IPS-20b (cell line): ENCODE results near the gene PGAP3.
A peak's percentile ranks its signal among the peaks of the same experiment; 100 is the strongest.

Experiments used
- H3K27ac ChIP-seq: one replicate; pipeline ENCODE4 v1.5.1; 2013; ENCODE audit warnings: low read length
- H3K27me3 ChIP-seq: 2 replicates; pipeline ENCODE4 v1.6.1; 2013; ENCODE audit warnings: mild to moderate bottlenecking, low read length, inconsistent platforms; ENCODE audit not compliant: insufficient read depth
- H3K36me3 ChIP-seq: 2 replicates; pipeline ENCODE4 v1.6.1; 2013; ENCODE audit warnings: low read depth, mild to moderate bottlenecking, inconsistent platforms, low read length, moderate library complexity; ENCODE audit not compliant: insufficient read depth
- H3K4me1 ChIP-seq: 2 replicates; pipeline ENCODE4 v1.6.1; 2013; ENCODE audit warnings: mild to moderate bottlenecking, control low read depth, inconsistent platforms, low read length, moderate library complexity; ENCODE audit not compliant: insufficient read depth
- H3K4me3 ChIP-seq: 2 replicates; pipeline ENCODE4 v1.5.1; 2013; ENCODE audit warnings: mild to moderate bottlenecking, low read length, inconsistent platforms
- H3K9ac ChIP-seq: 2 replicates; pipeline ENCODE4 v1.6.1; 2013; ENCODE audit warnings: low read depth, mild to moderate bottlenecking, inconsistent platforms, low read length, moderate library complexity
- H3K9me3 ChIP-seq: 2 replicates; pipeline ENCODE4 v1.6.1; 2013; ENCODE audit warnings: mild to moderate bottlenecking, low read depth, low read length, inconsistent platforms; ENCODE audit not compliant: insufficient read depth

The PGAP3 gene

DNA sequence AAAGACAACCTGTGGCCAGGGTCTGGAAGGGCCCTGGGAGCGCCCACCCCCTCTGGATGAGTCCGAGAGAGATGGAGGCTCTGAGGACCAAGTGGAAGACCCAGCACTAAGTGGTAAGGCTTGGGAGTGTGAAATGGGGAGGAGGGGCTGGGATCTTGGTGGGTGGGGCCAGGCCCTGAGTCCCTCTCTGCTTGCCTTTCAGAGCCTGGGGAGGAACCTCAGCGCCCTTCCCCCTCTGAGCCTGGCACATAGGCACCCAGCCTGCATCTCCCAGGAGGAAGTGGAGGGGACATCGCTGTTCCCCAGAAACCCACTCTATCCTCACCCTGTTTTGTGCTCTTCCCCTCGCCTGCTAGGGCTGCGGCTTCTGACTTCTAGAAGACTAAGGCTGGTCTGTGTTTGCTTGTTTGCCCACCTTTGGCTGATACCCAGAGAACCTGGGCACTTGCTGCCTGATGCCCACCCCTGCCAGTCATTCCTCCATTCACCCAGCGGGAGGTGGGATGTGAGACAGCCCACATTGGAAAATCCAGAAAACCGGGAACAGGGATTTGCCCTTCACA is 52.2 kb downstream of the PGAP3 start:
- Histone ChIP-seq H3K27me3 (no peaks in the 10 kb centered on the region), H3K9me3 (no peaks in the 10 kb centered on the region), H3K36me3 (no peaks in the 10 kb centered on the region), H3K27ac (no peak overlapping the region), H3K9ac (no peak overlapping the region), H3K4me1 (peaks cover 36% of the 10 kb centered on the region; the same call in 1 of the 2 replicates), H3K4me3 (no peak overlapping the region)

DNA sequence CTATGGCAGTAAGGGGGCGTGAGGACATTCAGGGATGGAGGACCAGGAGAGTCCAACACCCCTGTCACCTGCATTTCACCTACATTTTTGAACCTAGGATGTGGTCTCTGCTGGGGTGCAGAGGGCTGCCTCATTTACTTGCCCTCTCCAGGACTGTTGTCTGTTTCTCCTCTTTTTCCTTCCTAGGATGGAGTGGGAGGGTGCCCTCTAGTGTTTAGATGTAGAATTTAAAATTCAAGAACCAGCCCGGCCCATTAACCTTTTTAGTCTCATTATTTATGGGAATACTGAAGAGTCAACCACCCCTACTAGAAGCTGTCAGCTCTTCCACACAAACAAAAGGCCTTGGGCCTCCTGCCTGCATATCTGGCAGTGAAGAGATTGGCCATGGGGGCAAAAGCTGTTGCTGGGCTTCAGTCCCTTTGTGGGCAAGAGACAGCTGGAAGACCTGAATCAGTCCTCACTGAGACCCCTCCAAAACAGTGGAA is 53.4 kb downstream of the PGAP3 start:
- H3K4me3 ChIP-seq = no peak overlapping the region
- no peak overlapping the region for H3K27ac ChIP-seq
- no peak overlapping the region for H3K9ac ChIP-seq
- H3K9me3 ChIP-seq = no peaks in the 10 kb centered on the region
- no peaks in the 10 kb centered on the region for H3K36me3 ChIP-seq
- peaks cover 31% of the 10 kb centered on the region; the same call in 1 of the 2 replicates for H3K4me1 ChIP-seq
- peaks cover 3% of the 10 kb centered on the region; the same call in 1 of the 2 replicates for H3K27me3 ChIP-seq

DNA sequence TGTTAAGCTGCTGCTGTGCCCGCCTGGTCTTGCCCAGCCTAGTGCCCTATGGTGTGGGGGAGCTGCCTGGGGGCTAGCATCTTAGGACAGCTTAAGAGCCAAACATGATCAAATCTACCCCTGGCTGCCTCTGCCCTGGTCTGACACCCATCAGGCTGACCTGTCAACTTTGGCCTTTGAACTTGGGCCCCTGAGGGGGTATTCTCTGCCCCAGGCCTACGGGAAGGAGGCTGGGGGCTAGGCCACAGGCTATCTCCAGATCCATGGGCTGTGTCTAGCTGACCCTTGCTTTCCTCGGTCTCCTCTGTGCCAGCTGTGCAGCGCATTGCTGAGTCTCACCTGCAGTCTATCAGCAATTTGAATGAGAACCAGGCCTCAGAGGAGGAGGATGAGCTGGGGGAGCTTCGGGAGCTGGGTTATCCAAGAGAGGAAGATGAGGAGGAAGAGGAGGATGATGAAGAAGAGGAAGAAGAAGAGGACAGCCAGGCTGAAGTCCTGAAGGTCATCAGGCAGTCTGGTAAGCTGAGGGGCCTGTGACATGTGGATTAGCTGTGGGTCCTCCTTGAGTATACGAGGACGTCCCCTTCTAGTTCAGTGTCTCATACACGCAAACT is 54.2 kb downstream of the PGAP3 start:
- Histone ChIP-seq H3K27me3 (peaks cover 11% of the 10 kb centered on the region), H3K9me3 (no peaks in the 10 kb centered on the region), H3K9ac (no peak overlapping the region), H3K27ac (no peak overlapping the region), H3K36me3 (no peaks in the 10 kb centered on the region), H3K4me1 (peaks cover 35% of the 10 kb centered on the region; the same call in 1 of the 2 replicates), H3K4me3 (no peak overlapping the region)

- Histone ChIP-seq H3K4me3 (no peak overlapping the region), H3K9ac (peak overlapping the region; percentile 13; the same call in 1 of the 2 replicates), H3K36me3 (no peaks in the 10 kb centered on the region), H3K27me3 (peaks cover 24% of the 10 kb centered on the region), H3K27ac (no peak overlapping the region), H3K4me1 (peaks cover 43% of the 10 kb centered on the region; the same call in 1 of the 2 replicates), H3K9me3 (no peaks in the 10 kb centered on the region)
These were observed 55.5 kb downstream of the PGAP3 start for GRCh38 chr17:39632153-39632941.

- Histone ChIP-seq H3K36me3 (no peaks in the 10 kb centered on the region), H3K4me1 (peaks cover 39% of the 10 kb centered on the region; the same call in 1 of the 2 replicates), H3K4me3 (peak overlapping the region; percentile 3; the same call in 1 of the 2 replicates), H3K27me3 (peaks cover 34% of the 10 kb centered on the region), H3K9ac (peak overlapping the region; percentile 13; the same call in 1 of the 2 replicates), H3K27ac (no peak overlapping the region), H3K9me3 (no peaks in the 10 kb centered on the region)
These were observed 56.5 kb downstream of the PGAP3 start for GRCh38 chr17:39631403-39631802.

DNA sequence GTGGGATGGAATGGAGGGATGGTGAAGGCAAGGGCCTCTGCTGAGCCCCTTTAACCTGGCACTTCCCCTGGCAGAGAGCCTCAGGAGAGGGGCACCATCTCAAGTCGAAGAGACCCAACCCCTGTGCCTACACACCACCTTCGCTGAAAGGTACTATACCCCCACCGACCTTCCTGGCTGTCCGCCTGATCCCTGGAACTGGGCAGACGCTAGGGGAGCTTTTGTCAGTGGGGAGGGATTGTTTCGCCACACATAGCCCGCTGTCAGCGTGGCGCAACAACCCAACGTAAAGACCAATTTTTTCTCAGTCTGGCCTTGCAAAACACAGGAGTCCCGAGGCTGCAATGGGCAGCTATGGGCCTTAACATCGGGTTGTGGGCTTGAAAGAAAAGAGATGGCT is 58.0 kb downstream of the PGAP3 start:
- Histone ChIP-seq H3K4me1 (peaks cover 36% of the 10 kb centered on the region; the same call in 1 of the 2 replicates), H3K27me3 (peaks cover 49% of the 10 kb centered on the region), H3K9me3 (no peaks in the 10 kb centered on the region), H3K27ac (no peak overlapping the region), H3K4me3 (no peak overlapping the region), H3K9ac (no peak overlapping the region), H3K36me3 (no peaks in the 10 kb centered on the region)

- Histone ChIP-seq H3K4me1 (peaks cover 36% of the 10 kb centered on the region; the same call in 1 of the 2 replicates), H3K9me3 (no peaks in the 10 kb centered on the region), H3K27ac (no peak overlapping the region)
These were observed 58.4 kb downstream of the PGAP3 start for GRCh38 chr17:39629494-39629880.

GRCh38 chr17:39628655-39629493 is 59.0 kb downstream of the PGAP3 start:
- peaks cover 59% of the 10 kb centered on the region for H3K27me3 ChIP-seq
- no peak overlapping the region for H3K27ac ChIP-seq

More at GRCh38 chr17:39629494-39629880, 58.4 kb downstream of the PGAP3 start:
- no peak overlapping the region for H3K4me3 ChIP-seq
- H3K36me3 ChIP-seq = no peaks in the 10 kb centered on the region
- peaks cover 53% of the 10 kb centered on the region for H3K27me3 ChIP-seq
- H3K9ac ChIP-seq = no peak overlapping the region

GRCh38 chr17:39627712-39628516 is 59.9 kb downstream of the PGAP3 start:
- Histone ChIP-seq H3K27me3 (peaks cover 66% of the 10 kb centered on the region), H3K4me1 (peaks cover 38% of the 10 kb centered on the region; the same call in 1 of the 2 replicates), H3K4me3 (peak overlapping the region; percentile 77; the same call in 1 of the 2 replicates)

More at GRCh38 chr17:39628655-39629493, 59.0 kb downstream of the PGAP3 start:
- Histone ChIP-seq H3K4me1 (peaks cover 36% of the 10 kb centered on the region; the same call in 1 of the 2 replicates), H3K9ac (no peak overlapping the region), H3K36me3 (no peaks in the 10 kb centered on the region), H3K9me3 (no peaks in the 10 kb centered on the region), H3K4me3 (peak overlapping the region; percentile 32; the same call in 1 of the 2 replicates)

DNA sequence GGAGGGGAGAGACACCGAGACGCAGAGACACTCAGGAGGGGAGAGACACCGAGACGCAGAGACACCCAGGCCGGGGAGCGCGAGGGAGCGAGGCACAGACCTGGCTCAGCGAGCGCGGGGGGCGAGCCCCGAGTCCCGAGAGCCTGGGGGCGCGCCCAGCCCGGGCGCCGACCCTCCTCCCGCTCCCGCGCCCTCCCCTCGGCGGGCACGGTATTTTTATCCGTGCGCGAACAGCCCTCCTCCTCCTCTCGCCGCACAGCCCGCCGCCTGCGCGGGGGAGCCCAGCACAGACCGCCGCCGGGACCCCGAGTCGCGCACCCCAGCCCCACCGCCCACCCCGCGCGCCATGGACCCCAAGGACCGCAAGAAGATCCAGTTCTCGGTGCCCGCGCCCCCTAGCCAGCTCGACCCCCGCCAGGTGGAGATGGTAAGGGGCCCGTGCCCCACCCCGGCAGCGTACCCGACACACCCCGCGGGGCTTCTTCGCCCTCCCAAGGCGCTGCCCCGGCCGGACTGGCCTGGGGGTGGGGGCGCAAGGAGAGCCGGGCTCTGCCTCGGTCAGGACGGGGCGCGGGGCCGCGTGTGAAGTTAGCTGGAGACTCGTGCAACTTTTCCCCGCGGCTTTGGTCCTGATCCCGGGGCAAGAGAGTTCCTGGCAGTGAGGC is 60.7 kb downstream of the PGAP3 start:
- H3K27ac ChIP-seq = no peak overlapping the region
- no peaks in the 10 kb centered on the region for H3K9me3 ChIP-seq
- H3K9ac ChIP-seq = no peak overlapping the region
- H3K27me3 ChIP-seq = peaks cover 71% of the 10 kb centered on the region
- H3K4me3 ChIP-seq = peak overlapping the region; percentile 77
- H3K36me3 ChIP-seq = no peaks in the 10 kb centered on the region
- H3K4me1 ChIP-seq = peaks cover 38% of the 10 kb centered on the region; the same call in 1 of the 2 replicates

More at GRCh38 chr17:39627712-39628516, 59.9 kb downstream of the PGAP3 start:
- no peaks in the 10 kb centered on the region for H3K9me3 ChIP-seq
- no peak overlapping the region for H3K27ac ChIP-seq
- no peaks in the 10 kb centered on the region for H3K36me3 ChIP-seq
- no peak overlapping the region for H3K9ac ChIP-seq
